ENCODE results near the gene ANKDD1B. TPM values are rescaled to one million over a fixed set of nuclear protein-coding genes. Genes with fewer than 3 reads are reported as not detected.

ANKDD1B gene
- total and polyA plus RNA-seq, 2 experiments from 2014 or later: 0.40 to 0.73 TPM

DNA sequence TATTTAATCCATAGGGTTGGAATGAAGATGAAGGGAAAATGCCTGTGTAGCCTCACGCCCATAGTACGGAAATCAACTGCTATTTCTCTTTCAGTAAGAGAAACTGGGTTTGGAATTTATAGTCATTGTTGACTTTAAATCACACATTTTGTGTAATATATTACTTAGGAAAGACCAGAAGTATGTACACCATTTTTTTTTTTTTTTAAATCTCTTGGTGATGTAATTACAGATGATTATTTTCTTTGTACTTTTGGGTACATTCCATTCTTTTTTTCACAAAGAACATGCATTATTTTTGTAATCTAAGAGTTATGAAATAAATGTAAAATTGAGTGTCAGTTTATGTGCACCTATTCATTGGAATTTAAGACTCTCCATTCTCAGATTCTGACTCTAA, 60.3 kb downstream of the ANKDD1B start (continued):
- TF ChIP-seq, protein P1, sequence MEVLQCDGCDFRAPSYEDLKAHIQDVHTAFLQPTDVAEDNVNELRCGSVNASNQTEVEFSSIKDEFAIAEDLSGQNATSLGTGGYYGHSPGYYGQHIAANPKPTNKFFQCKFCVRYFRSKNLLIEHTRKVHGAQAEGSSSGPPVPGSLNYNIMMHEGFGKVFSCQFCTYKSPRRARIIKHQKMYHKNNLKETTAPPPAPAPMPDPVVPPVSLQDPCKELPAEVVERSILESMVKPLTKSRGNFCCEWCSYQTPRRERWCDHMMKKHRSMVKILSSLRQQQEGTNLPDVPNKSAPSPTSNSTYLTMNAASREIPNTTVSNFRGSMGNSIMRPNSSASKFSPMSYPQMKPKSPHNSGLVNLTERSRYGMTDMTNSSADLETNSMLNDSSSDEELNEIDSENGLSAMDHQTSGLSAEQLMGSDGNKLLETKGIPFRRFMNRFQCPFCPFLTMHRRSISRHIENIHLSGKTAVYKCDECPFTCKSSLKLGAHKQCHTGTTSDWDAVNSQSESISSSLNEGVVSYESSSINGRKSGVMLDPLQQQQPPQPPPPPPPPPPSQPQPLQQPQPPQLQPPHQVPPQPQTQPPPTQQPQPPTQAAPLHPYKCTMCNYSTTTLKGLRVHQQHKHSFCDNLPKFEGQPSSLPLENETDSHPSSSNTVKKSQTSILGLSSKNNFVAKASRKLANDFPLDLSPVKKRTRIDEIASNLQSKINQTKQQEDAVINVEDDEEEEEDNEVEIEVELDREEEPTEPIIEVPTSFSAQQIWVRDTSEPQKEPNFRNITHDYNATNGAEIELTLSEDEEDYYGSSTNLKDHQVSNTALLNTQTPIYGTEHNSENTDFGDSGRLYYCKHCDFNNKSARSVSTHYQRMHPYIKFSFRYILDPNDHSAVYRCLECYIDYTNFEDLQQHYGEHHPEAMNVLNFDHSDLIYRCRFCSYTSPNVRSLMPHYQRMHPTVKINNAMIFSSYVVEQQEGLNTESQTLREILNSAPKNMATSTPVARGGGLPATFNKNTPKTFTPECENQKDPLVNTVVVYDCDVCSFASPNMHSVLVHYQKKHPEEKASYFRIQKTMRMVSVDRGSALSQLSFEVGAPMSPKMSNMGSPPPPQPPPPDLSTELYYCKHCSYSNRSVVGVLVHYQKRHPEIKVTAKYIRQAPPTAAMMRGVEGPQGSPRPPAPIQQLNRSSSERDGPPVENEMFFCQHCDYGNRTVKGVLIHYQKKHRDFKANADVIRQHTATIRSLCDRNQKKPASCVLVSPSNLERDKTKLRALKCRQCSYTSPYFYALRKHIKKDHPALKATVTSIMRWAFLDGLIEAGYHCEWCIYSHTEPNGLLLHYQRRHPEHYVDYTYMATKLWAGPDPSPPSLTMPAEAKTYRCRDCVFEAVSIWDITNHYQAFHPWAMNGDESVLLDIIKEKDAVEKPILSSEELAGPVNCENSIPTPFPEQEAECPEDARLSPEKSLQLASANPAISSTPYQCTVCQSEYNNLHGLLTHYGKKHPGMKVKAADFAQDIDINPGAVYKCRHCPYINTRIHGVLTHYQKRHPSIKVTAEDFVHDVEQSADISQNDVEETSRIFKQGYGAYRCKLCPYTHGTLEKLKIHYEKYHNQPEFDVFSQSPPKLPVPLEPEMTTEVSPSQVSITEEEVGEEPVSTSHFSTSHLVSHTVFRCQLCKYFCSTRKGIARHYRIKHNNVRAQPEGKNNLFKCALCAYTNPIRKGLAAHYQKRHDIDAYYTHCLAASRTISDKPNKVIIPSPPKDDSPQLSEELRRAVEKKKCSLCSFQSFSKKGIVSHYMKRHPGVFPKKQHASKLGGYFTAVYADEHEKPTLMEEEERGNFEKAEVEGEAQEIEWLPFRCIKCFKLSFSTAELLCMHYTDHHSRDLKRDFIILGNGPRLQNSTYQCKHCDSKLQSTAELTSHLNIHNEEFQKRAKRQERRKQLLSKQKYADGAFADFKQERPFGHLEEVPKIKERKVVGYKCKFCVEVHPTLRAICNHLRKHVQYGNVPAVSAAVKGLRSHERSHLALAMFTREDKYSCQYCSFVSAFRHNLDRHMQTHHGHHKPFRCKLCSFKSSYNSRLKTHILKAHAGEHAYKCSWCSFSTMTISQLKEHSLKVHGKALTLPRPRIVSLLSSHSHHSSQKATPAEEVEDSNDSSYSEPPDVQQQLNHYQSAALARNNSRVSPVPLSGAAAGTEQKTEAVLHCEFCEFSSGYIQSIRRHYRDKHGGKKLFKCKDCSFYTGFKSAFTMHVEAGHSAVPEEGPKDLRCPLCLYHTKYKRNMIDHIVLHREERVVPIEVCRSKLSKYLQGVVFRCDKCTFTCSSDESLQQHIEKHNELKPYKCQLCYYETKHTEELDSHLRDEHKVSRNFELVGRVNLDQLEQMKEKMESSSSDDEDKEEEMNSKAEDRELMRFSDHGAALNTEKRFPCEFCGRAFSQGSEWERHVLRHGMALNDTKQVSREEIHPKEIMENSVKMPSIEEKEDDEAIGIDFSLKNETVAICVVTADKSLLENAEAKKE (CRISPR knock-in tag; IDR thresholded peaks at IDR 0.05): no peak
- TF ChIP-seq JUNB (IDR thresholded peaks at IDR 0.05; ENCODE audit: unreplicated experiment) (no peak), ZNF114 (CRISPR knock-in tag; IDR thresholded peaks at IDR 0.05) (no peak)
- TF ChIP-seq, protein P2, sequence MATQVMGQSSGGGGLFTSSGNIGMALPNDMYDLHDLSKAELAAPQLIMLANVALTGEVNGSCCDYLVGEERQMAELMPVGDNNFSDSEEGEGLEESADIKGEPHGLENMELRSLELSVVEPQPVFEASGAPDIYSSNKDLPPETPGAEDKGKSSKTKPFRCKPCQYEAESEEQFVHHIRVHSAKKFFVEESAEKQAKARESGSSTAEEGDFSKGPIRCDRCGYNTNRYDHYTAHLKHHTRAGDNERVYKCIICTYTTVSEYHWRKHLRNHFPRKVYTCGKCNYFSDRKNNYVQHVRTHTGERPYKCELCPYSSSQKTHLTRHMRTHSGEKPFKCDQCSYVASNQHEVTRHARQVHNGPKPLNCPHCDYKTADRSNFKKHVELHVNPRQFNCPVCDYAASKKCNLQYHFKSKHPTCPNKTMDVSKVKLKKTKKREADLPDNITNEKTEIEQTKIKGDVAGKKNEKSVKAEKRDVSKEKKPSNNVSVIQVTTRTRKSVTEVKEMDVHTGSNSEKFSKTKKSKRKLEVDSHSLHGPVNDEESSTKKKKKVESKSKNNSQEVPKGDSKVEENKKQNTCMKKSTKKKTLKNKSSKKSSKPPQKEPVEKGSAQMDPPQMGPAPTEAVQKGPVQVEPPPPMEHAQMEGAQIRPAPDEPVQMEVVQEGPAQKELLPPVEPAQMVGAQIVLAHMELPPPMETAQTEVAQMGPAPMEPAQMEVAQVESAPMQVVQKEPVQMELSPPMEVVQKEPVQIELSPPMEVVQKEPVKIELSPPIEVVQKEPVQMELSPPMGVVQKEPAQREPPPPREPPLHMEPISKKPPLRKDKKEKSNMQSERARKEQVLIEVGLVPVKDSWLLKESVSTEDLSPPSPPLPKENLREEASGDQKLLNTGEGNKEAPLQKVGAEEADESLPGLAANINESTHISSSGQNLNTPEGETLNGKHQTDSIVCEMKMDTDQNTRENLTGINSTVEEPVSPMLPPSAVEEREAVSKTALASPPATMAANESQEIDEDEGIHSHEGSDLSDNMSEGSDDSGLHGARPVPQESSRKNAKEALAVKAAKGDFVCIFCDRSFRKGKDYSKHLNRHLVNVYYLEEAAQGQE (IDR thresholded peaks at IDR 0.05; ENCODE audit: unreplicated experiment): no peak

DNA sequence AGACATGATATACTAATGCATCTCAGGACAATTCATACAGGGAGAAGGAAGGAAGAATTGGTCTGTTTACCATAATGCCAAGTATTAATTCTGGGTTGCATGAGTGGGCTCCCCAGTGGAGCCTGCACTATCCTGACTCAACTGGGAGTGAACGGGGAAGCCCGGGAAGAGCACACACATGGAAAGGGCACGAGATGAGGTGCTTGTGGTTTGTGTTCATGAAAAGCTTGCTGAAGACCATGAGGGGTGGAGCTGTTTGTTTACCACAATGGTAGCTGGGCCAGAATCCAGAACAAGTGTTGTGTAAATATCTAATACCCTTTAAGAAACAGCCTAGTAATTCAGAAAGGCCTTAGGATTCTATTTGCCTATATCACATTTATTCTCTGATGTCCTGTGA, 61.4 kb downstream of the ANKDD1B start:
- Histone ChIP-seq H3K4me3 (no peak overlapping the region), H3K27ac (ENCODE audit: low read depth) (no peak overlapping the region)
- ATAC-seq: no peak

More for the DNA sequence above, 61.4 kb downstream of the ANKDD1B start:
- H3K4me2 ChIP-seq: no peak overlapping the region
- TF ChIP-seq, protein P2 (IDR thresholded peaks at IDR 0.05; ENCODE audit: unreplicated experiment): no peak
- TF ChIP-seq, protein P3, sequence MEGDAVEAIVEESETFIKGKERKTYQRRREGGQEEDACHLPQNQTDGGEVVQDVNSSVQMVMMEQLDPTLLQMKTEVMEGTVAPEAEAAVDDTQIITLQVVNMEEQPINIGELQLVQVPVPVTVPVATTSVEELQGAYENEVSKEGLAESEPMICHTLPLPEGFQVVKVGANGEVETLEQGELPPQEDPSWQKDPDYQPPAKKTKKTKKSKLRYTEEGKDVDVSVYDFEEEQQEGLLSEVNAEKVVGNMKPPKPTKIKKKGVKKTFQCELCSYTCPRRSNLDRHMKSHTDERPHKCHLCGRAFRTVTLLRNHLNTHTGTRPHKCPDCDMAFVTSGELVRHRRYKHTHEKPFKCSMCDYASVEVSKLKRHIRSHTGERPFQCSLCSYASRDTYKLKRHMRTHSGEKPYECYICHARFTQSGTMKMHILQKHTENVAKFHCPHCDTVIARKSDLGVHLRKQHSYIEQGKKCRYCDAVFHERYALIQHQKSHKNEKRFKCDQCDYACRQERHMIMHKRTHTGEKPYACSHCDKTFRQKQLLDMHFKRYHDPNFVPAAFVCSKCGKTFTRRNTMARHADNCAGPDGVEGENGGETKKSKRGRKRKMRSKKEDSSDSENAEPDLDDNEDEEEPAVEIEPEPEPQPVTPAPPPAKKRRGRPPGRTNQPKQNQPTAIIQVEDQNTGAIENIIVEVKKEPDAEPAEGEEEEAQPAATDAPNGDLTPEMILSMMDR (conservative IDR thresholded peaks at IDR 0.05; ENCODE audit: low read depth in 2 of 2): no peak
- no peak for TF ChIP-seq ZNF114 (CRISPR knock-in tag; IDR thresholded peaks at IDR 0.05)
- TF ChIP-seq JUNB (IDR thresholded peaks at IDR 0.05; ENCODE audit: unreplicated experiment): no peak
- no peak for TF ChIP-seq EZH2 (IDR thresholded peaks at IDR 0.05; ENCODE audit: low read depth, unreplicated experiment)
- no peaks in the 10 kb centered on the region; the same call in 2 of the 3 replicates for H3K36me3 Mint-ChIP-seq (ENCODE audit: low read depth)
- H3K27me3 ChIP-seq (ENCODE audit: insufficient read depth): no peaks in the 10 kb centered on the region
- H3K79me2 ChIP-seq (replicated peaks; ENCODE audit: insufficient read depth): no peaks in the 10 kb centered on the region
- H4K20me1 ChIP-seq (replicated peaks; ENCODE audit: insufficient read depth): no peaks in the 10 kb centered on the region
- no peak for DNase-seq (ENCODE audit: low spot score)
- no peaks in the 10 kb centered on the region for H3K27me3 Mint-ChIP-seq (ENCODE audit: insufficient read depth, low read depth, poor library complexity)
- H3K27ac Mint-ChIP-seq: no peak overlapping the region
- peaks cover 14% of the 10 kb centered on the region for H3K4me1 Mint-ChIP-seq
- no peak overlapping the region for H2AFZ ChIP-seq
- no peaks in the 10 kb centered on the region for H3K9me3 Mint-ChIP-seq
- H3K4me3 Mint-ChIP-seq: no peak overlapping the region
- no peaks in the 10 kb centered on the region for H3K4me1 ChIP-seq (ENCODE audit: insufficient read depth)
- no peaks in the 10 kb centered on the region for H3K36me3 ChIP-seq (ENCODE audit: insufficient read depth)
- no peaks in the 10 kb centered on the region for H3F3A ChIP-seq (replicated peaks; ENCODE audit: low read depth)
- H3K9me2 ChIP-seq (ENCODE audit: insufficient read depth): no peaks in the 10 kb centered on the region

Measured in GM23338 (cell line).